HepG2 (cell line): ENCODE results near the gene TENM3.

Source experiments
- BATF2 ChIP-seq: sonication (generic); formaldehyde crosslinking; IDR thresholded peaks from 2 replicates; pipeline ENCODE4 v1.8.0; 2022; ENCODE audit warnings: mild to moderate bottlenecking, missing genetic modification reagents, moderate library complexity
- STAT5B ChIP-seq: sonication (generic); formaldehyde crosslinking; IDR thresholded peaks from 2 replicates; pipeline ENCODE4 v1.4.0; 2020; ENCODE audit warnings: missing genetic modification reagents

DNA sequence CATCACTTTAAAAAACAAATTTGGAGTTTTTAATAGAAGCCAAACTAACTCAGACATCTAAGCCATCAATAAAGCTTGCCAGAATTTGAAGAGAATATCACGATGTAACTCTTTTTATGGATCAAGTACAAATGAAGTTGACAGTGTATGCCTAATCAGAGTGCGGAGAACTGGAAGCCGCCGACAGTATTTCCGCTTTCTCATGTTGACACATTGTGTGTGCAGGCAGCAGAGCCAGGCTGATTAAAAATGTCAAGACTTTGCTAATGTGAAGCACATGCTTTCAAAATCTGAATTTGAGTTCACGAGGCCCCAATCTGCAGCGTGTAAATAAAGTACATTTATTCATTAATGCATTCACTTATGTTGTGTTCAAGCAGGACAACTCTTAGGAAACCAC lies 161.2 kb downstream of the TENM3 start:
- TF ChIP-seq BATF2 (CRISPR knock-in tag) (no peak), STAT5B (CRISPR knock-in tag) (no peak)
